Transverse colon (tissue), 4 donors: ENCODE measurements around the gene C5orf63. TPM values are rescaled to one million over a fixed set of nuclear protein-coding genes. Genes with fewer than 3 reads are reported as not detected.

Experiments used
- DNase-seq: peaks from one replicate; pipeline ENCODE4 v3.0.0-alpha.2; 2019
- H3K27ac ChIP-seq, 4 donors: fragments of 200-600 bp; sonication (generic); 2 replicates each; pipeline ENCODE4 v1.5.1; 2016 to 2018; ENCODE audit warnings: inconsistent platforms in 4 of 4
- H3K27me3 ChIP-seq: fragments of 200-600 bp; sonication (generic); 2 replicates; pipeline ENCODE4 v1.5.1; 2017; ENCODE audit warnings: inconsistent platforms
- H3K36me3 ChIP-seq, 4 donors: fragments of 200-600 bp; sonication (generic); 2 replicates each; pipeline ENCODE4 v1.5.1; 2017 to 2019; ENCODE audit warnings: inconsistent platforms in 4 of 4
- H3K4me1 ChIP-seq, 4 donors: fragments of 200-600 bp; sonication (generic); 2 replicates each; pipeline ENCODE4 v1.5.1; 2017 to 2020; ENCODE audit warnings: inconsistent platforms in 4 of 4
- H3K4me3 ChIP-seq, 4 donors: fragments of 200-600 bp; sonication (generic); 1 replicate in 1 of 4; 2 replicates in 3 of 4; pipeline versions ENCODE4 v1.5.1 to v1.6.1; 2017 to 2019; ENCODE audit warnings: inconsistent platforms in 4 of 4
- H3K9me3 ChIP-seq, 2 donors: fragments of 200-600 bp; sonication (generic); 2 replicates each; pipeline ENCODE4 v1.5.1; 2017 to 2019; ENCODE audit warnings: inconsistent platforms in 2 of 2
- CTCF ChIP-seq, 5 experiments: fragments of 200-600 bp in 3 of 5; fragments of 450-650 bp in 2 of 5; sonication (generic) in 3 of 5; IDR thresholded peaks; 1 replicate in 2 of 5; 2 replicates in 3 of 5; pipeline ENCODE4 v1.5.1; 2016 to 2017; ENCODE audit warnings: antibody characterized with exemption in 5 of 5, inconsistent platforms in 3 of 5, mild to moderate bottlenecking in 2 of 5, moderate library complexity in 1 of 5
- EP300 ChIP-seq: sonication (generic); formaldehyde crosslinking; IDR thresholded peaks from one replicate; pipeline ENCODE4 v1.6.1; 2017; ENCODE audit warnings: antibody characterized with exemption, low read depth
- POLR2A ChIP-seq: fragments of 450-650 bp; IDR thresholded peaks from one replicate; pipeline ENCODE4 v1.6.1; 2016; ENCODE audit warnings: antibody characterized with exemption, mild to moderate bottlenecking, moderate library complexity
- POLR2AphosphoS5 ChIP-seq, 3 donors: sonication (generic); formaldehyde crosslinking; IDR thresholded peaks; one replicate each; pipeline ENCODE4 v1.6.1; 2016; ENCODE audit warnings: antibody characterized with exemption in 3 of 3
- WGBS, 2 donors: methylation state at CpG; one replicate each; pipeline ENCODE4 v1.1.5; 2018; ENCODE audit warnings: low coverage in 1 of 2; 5-methylcytosine and 5-hydroxymethylcytosine counted together
- in situ Hi-C, 4 donors: fragments of 200-750 bp; cut with MboI; loops; one replicate each; pipeline versions ENCODE4 v1.15.0 to v1.15.1; 2017; ENCODE audit warnings: low sequenced_read_pairs in 3 of 4, low pct_ligation_motif_present in 1 of 4, low pct_unique_long_range_greater_than_20kb in 1 of 4
- intact Hi-C: fragments of 100-400 bp; cut with DNase I; formaldehyde crosslinking; loops from one replicate; pipeline ENCODE4 v1.15.1; 2023; ENCODE audit warnings: low total_unique reads
- total RNA-seq, 4 donors: library from RNA; depleted of rRNA; stranded (reverse); fragments of >200 nt; gene quantifications; one replicate each; pipeline ENCODE4 v1.1.0, GENCODE V29; 2016

The C5orf63 gene
- total RNA-seq, 4 donors from 2014 or later, result 2.4 to 33.7 (median 12.2) TPM

DNA sequence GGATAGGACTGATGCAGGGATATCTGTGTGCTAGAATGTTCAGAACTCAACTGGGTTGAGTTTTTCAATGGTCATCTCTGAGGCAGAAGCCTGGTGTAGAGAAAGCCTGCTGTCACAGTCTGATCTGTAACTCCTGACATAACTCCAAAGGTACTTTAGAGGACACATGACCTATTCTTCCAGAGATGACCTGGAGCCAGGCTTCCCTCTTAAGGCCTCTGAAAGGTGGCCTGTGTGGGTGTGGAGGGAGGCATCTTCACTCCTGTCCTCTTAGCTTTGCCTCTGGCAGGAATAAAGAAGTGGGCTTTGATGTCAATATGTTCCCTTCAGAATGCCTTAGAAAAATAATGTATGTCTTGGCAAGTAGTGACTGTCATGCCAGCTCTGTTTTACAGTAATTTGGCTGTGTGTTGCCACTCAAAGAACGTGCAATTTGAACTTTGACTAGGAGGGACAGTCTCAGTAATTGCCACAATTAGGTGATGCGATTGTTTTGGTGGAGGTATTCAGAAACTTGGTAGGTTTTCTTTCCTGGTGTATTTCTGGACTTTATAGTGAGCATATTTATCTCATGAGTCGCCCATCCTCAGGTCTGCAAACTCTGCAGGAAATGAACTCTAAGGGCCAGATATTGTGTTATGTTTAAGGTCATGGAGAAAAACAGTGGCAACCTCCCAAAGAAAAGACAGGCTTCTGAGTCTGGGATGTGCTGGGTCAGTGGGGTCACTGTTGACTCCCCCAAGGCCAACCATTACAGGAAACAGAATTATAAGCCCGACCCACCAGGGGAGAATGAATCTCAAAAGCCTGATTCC is 3.2 kb upstream of the C5orf63 start:
- in situ Hi-C loops, result no loop called here
- Histone ChIP-seq H3K4me3 (no peak overlapping the region), H3K36me3 (no peaks in the 10 kb centered on the region), H3K27me3 (no peaks in the 10 kb centered on the region), H3K4me1 (peaks cover 0 to 25% (median 15%) of the 10 kb centered on the region in 4 donors), H3K9me3 (no peaks in the 10 kb centered on the region), H3K27ac (peak overlapping the region; percentile 35 to 60 (median 38))
- intact Hi-C loops, result no loop called here
- DNase-seq, result no peak
- TF ChIP-seq POLR2A, result no peak
- no peak for TF ChIP-seq EP300
- no peak for TF ChIP-seq POLR2AphosphoS5 (IDR thresholded peaks at IDR 0.05)
- TF ChIP-seq CTCF (IDR thresholded peaks at IDR 0.05), result no peak
- WGBS, 2 donors, result 54 to 58% methylated on average over 3 to 4 of the region's 4 CpGs

GRCh38 chr5:127074466-127074865 is 1.2 kb upstream of the C5orf63 start:
- in situ Hi-C loops (no loop called here), intact Hi-C loops (no loop called here)
- no peak overlapping the region for H3K4me3 ChIP-seq
- peaks cover 0 to 25% (median 15%) of the 10 kb centered on the region in 4 donors for H3K4me1 ChIP-seq
- H3K36me3 ChIP-seq, result no peaks in the 10 kb centered on the region
- H3K9me3 ChIP-seq, result no peaks in the 10 kb centered on the region
- no peak overlapping the region for H3K27ac ChIP-seq
- no peak for TF ChIP-seq POLR2AphosphoS5 (IDR thresholded peaks at IDR 0.05)
- no peak for TF ChIP-seq POLR2A
- TF ChIP-seq EP300, result no peak
- no peak for TF ChIP-seq CTCF (IDR thresholded peaks at IDR 0.05)
- 80 to 91% methylated on average over 3 of the region's 3 CpGs for WGBS, 2 donors
- DNase-seq, result no peak
- no peaks in the 10 kb centered on the region for H3K27me3 ChIP-seq

GRCh38 chr5:127070243-127070642 is 3.1 kb downstream of the C5orf63 start:
- in situ Hi-C loops (no loop called here), intact Hi-C loops (no loop called here)
- WGBS, 2 donors, result 90 to 94% methylated on average over 2 of the region's 2 CpGs
- DNase-seq, result no peak
- TF ChIP-seq POLR2A (no peak), CTCF (IDR thresholded peaks at IDR 0.05) (no peak), EP300 (no peak), POLR2AphosphoS5 (IDR thresholded peaks at IDR 0.05) (no peak)
- Histone ChIP-seq H3K27me3 (no peaks in the 10 kb centered on the region), H3K9me3 (no peaks in the 10 kb centered on the region), H3K27ac (no peak overlapping the region), H3K4me3 (no peak overlapping the region), H3K36me3 (no peaks in the 10 kb centered on the region), H3K4me1 (peaks cover 0 to 8% (median 3%) of the 10 kb centered on the region in 4 donors)

- Histone ChIP-seq H3K4me3 (no peak overlapping the region), H3K27ac (no peak overlapping the region), H3K27me3 (no peaks in the 10 kb centered on the region), H3K9me3 (no peaks in the 10 kb centered on the region), H3K4me1 (peaks cover 0 to 8% (median 3%) of the 10 kb centered on the region in 4 donors), H3K36me3 (no peaks in the 10 kb centered on the region)
- in situ Hi-C loops, result no loop called here
- 71 to 100% methylated on average over 1 to 2 of the region's 2 CpGs for whole genome bisulfite sequencing, 2 donors
- TF ChIP-seq CTCF (IDR thresholded peaks at IDR 0.05) (no peak), POLR2A (no peak)
- DNase-seq, result no peak
- intact Hi-C loops, result no loop called here
These were observed 4.6 kb downstream of the C5orf63 start for GRCh38 chr5:127068493-127069214.
